WTC11 (cell line): ENCODE data around the gene NCL.

Experiments used
- ATF6 ChIP-seq: sonication (generic); formaldehyde crosslinking; IDR thresholded peaks from 2 replicates; pipeline ENCODE4 v1.8.1; 2023; ENCODE audit warnings: mild to moderate bottlenecking, missing genetic modification reagents
- CTCF ChIP-seq: fragments of 200-600 bp; IDR thresholded peaks from 2 replicates; pipeline ENCODE4 v1.8.0; 2022; ENCODE audit warnings: antibody characterized with exemption
- ELF4 ChIP-seq: sonication (generic); formaldehyde crosslinking; IDR thresholded peaks from 2 replicates; pipeline ENCODE4 v1.8.1; 2022; ENCODE audit warnings: low read depth, mild to moderate bottlenecking, moderate library complexity, missing genetic modification reagents
- GABPB1 ChIP-seq: sonication (generic); formaldehyde crosslinking; IDR thresholded peaks from 2 replicates; pipeline ENCODE4 v1.8.1; 2023; ENCODE audit warnings: mild to moderate bottlenecking, missing genetic modification reagents
- HMGXB4 ChIP-seq: sonication (generic); formaldehyde crosslinking; IDR thresholded peaks from 2 replicates; pipeline ENCODE4 v1.8.1; 2023; ENCODE audit warnings: mild to moderate bottlenecking, moderate library complexity, missing genetic modification reagents
- JAZF1 ChIP-seq: fragments of 250-450 bp; sonication (Bioruptor Pico); IDR thresholded peaks from 2 replicates; pipeline ENCODE4 v1.9.0; 2021; ENCODE audit warnings: moderate library complexity, mild to moderate bottlenecking, inconsistent platforms
- JUN ChIP-seq: sonication (generic); formaldehyde crosslinking; IDR thresholded peaks from 2 replicates; pipeline ENCODE4 v1.8.0; 2023; ENCODE audit warnings: mild to moderate bottlenecking, missing genetic modification reagents
- MAX ChIP-seq: sonication (generic); formaldehyde crosslinking; IDR thresholded peaks from 2 replicates; pipeline ENCODE4 v1.8.0; 2022; ENCODE audit warnings: mild to moderate bottlenecking, missing genetic modification reagents
- NR1H2 ChIP-seq: sonication (generic); formaldehyde crosslinking; IDR thresholded peaks from 2 replicates; pipeline ENCODE4 v1.9.0; 2021; ENCODE audit warnings: mild to moderate bottlenecking, moderate library complexity, missing genetic modification reagents
- PRDM15 ChIP-seq: sonication (generic); formaldehyde crosslinking; IDR thresholded peaks from 2 replicates; pipeline ENCODE4 v1.8.0; 2022; ENCODE audit warnings: missing genetic modification reagents
- PREB ChIP-seq: sonication (generic); formaldehyde crosslinking; IDR thresholded peaks from 2 replicates; pipeline ENCODE4 v1.8.1; 2022; ENCODE audit warnings: mild to moderate bottlenecking, missing genetic modification reagents, moderate library complexity, borderline replicate concordance
- PRRX2 ChIP-seq: fragments of 250-450 bp; sonication (Bioruptor Pico); IDR thresholded peaks from 2 replicates; pipeline ENCODE4 v1.8.0; 2021; ENCODE audit warnings: mild to moderate bottlenecking
- SP1 ChIP-seq: sonication (generic); formaldehyde crosslinking; conservative IDR thresholded peaks from 2 replicates; pipeline ENCODE4 v1.8.1; 2022; ENCODE audit warnings: missing genetic modification reagents
- ZNF512 ChIP-seq: sonication (generic); formaldehyde crosslinking; IDR thresholded peaks from 2 replicates; pipeline ENCODE4 v1.8.1; 2022; ENCODE audit warnings: missing genetic modification reagents, borderline replicate concordance

- TF ChIP-seq CTCF = no peak
- TF ChIP-seq JAZF1 (CRISPR knock-in tag) = no peak
- TF ChIP-seq JUN = no peak
- TF ChIP-seq ATF6 (CRISPR knock-in tag) = no peak
- no peak for TF ChIP-seq PREB (CRISPR knock-in tag)
- TF ChIP-seq ELF4 (CRISPR knock-in tag) = no peak
- TF ChIP-seq PRDM15 (CRISPR knock-in tag) = no peak
- TF ChIP-seq GABPB1 (CRISPR knock-in tag) = no peak
- TF ChIP-seq NR1H2 (CRISPR knock-in tag) = no peak
- TF ChIP-seq SP1 (CRISPR knock-in tag) = no peak
- TF ChIP-seq ZNF512 (CRISPR knock-in tag) = no peak
- TF ChIP-seq PRRX2 (CRISPR knock-in tag) = no peak
- TF ChIP-seq MAX = no peak
- TF ChIP-seq HMGXB4 (CRISPR knock-in tag) = no peak
Observed at GRCh38 chr2:231458368-231458767, 5.9 kb downstream of the NCL start.
